ENCODE results near the gene LEFTY1. TPM values are rescaled to one million over a fixed set of nuclear protein-coding genes. Genes with fewer than 3 reads are reported as not detected.
A peak's percentile ranks its signal among the peaks of the same experiment; 100 is the strongest.

LEFTY1 gene
- total and polyA plus RNA-seq, 9 of the 15 experiments (the other 6 are each of a cell fraction or from before 2014, with no cell fraction given) = 0.07 to 0.24 (median 0.17) TPM; not detected in 5

- no peak for TF ChIP-seq GTF2B (IDR thresholded peaks at IDR 0.05; ENCODE audit: extremely low read depth, insufficient read length)
- no peak for TF ChIP-seq BRF1 (IDR thresholded peaks at IDR 0.05; ENCODE audit: borderline replicate concordance, extremely low read depth, insufficient read length)
- TF ChIP-seq SIRT6 (IDR thresholded peaks at IDR 0.05; ENCODE audit: low read depth, low read length) = no peak
- 0 out of 4 replicates have a peak, but pooled peaks of 1 of the 2 experiments have one; percentile 4 for TF ChIP-seq NONO (IDR thresholded peaks at IDR 0.05; ENCODE audit: low read depth in 2 of 2, low read length in 1 of 2)
- no peak for TF ChIP-seq CSDE1 (IDR thresholded peaks at IDR 0.05)
- TF ChIP-seq HMG20B (CRISPR knock-in tag; IDR thresholded peaks at IDR 0.05) = no peak
- no peak for TF ChIP-seq CREB3 (tag; conservative IDR thresholded peaks at IDR 0.05; ENCODE audit: low read depth)
- no peak for TF ChIP-seq RBM39 (optimal IDR thresholded peaks at IDR 0.05; ENCODE audit: low read depth, low read length)
- TF ChIP-seq YY1 (IDR thresholded peaks at IDR 0.05; ENCODE audit: borderline replicate concordance in 1 of 3, control insufficient read depth in 1 of 3, extremely low read depth in 1 of 3, insufficient read depth in 3 of 3, insufficient read length in 1 of 3, insufficient replicate concordance in 2 of 3, low read depth in 1 of 3, low read length in 2 of 3) = peak in 1 of 3 experiments; percentile 39
- TF ChIP-seq POLR3G (IDR thresholded peaks at IDR 0.05; ENCODE audit: extremely low read depth, insufficient read length, insufficient replicate concordance) = no peak
- TF ChIP-seq MBD2 (IDR thresholded peaks at IDR 0.05; ENCODE audit: borderline replicate concordance, low read depth) = no peak; the same call in 1 of the 2 replicates
- TF ChIP-seq HIVEP1 (CRISPR knock-in tag; IDR thresholded peaks at IDR 0.05) = no peak
- peak; percentile 83 for TF ChIP-seq GABPA (tag; conservative IDR thresholded peaks at IDR 0.05; ENCODE audit: low read depth)
- no peak for TF ChIP-seq ZNF318 (IDR thresholded peaks at IDR 0.05; ENCODE audit: borderline replicate concordance in 1 of 2, low read depth in 1 of 2)
- no peak for TF ChIP-seq FOXK1 (CRISPR knock-in tag; IDR thresholded peaks at IDR 0.05; ENCODE audit: borderline replicate concordance)
These were observed 7.6 kb downstream of the LEFTY1 start (continued) for GRCh38 chr1:225881081-225881958.

Data from K562 (cell line).